Ovary (tissue), 3 donors: ENCODE measurements around the gene SATB1.

Experiments used
- CTCF ChIP-seq, 3 donors: fragments of 450-650 bp in 2 of 3; fragments of 200-600 bp in 1 of 3; IDR thresholded peaks; one replicate each; pipeline versions ENCODE4 v1.5.1 to v1.8.0; 2016 to 2022; ENCODE audit warnings: antibody characterized with exemption in 3 of 3, mild to moderate bottlenecking in 1 of 3
- EP300 ChIP-seq: sonication (generic); formaldehyde crosslinking; IDR thresholded peaks from one replicate; pipeline ENCODE4 v1.6.1; 2017; ENCODE audit warnings: antibody characterized with exemption
- POLR2A ChIP-seq: fragments of 450-650 bp; IDR thresholded peaks from one replicate; pipeline ENCODE4 v1.6.1; 2017; ENCODE audit warnings: antibody characterized with exemption, mild to moderate bottlenecking, moderate library complexity
- donor health status: DM: no; HTN: no; CAD: no.

DNA sequence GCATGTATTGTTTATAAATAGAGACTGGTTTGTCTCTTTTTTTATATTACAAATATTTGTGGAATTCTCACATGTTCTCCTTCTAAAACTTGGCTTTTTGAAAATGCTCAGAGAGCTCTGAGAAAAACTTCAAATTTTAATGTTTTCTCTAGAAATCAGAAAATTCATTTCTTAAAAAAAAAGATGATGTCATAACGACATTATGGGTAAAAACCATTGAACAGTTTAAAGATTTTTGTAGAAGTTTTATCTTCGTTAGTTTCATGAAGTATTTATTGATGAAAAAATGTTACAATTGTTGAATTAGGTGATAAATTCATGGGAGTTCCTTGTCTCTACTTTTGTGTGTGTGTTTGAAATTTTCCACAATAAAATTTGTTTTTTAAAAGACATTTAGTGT is 81.3 kb downstream of the SATB1 start:
- TF ChIP-seq CTCF (IDR thresholded peaks at IDR 0.05) (no peak), POLR2A (no peak), EP300 (no peak)
